Fibroblast of villous mesenchyme (primary cell): ENCODE results near the gene VGF. TPM values are rescaled to one million over a fixed set of nuclear protein-coding genes. Genes with fewer than 3 reads are reported as not detected.

ENCODE experiments used
- DNase-seq: peaks from one replicate; pipeline ENCODE4 v3.0.0-alpha.2; 2010; ENCODE audit warnings: low read depth
- H3K4me3 ChIP-seq: 2 replicates; pipeline ENCODE4 v1.5.1; 2011; ENCODE audit warnings: low read depth, mild to moderate bottlenecking, low read length
- total RNA-seq: library from RNA; depleted of rRNA; stranded (reverse); fragments of >200 nt; gene quantifications from 2 replicates; pipeline ENCODE4 v1.2.3, GENCODE V29; 2012
- TF ChIP-seq, protein P1 (sequence below): IDR thresholded peaks from 2 replicates; pipeline ENCODE4 v1.5.1; 2012; ENCODE audit warnings: low read depth, mild to moderate bottlenecking, low read length; ENCODE audit not compliant: insufficient read depth

VGF gene
- total RNA-seq, 1 donor: under 0.01 TPM

DNA sequence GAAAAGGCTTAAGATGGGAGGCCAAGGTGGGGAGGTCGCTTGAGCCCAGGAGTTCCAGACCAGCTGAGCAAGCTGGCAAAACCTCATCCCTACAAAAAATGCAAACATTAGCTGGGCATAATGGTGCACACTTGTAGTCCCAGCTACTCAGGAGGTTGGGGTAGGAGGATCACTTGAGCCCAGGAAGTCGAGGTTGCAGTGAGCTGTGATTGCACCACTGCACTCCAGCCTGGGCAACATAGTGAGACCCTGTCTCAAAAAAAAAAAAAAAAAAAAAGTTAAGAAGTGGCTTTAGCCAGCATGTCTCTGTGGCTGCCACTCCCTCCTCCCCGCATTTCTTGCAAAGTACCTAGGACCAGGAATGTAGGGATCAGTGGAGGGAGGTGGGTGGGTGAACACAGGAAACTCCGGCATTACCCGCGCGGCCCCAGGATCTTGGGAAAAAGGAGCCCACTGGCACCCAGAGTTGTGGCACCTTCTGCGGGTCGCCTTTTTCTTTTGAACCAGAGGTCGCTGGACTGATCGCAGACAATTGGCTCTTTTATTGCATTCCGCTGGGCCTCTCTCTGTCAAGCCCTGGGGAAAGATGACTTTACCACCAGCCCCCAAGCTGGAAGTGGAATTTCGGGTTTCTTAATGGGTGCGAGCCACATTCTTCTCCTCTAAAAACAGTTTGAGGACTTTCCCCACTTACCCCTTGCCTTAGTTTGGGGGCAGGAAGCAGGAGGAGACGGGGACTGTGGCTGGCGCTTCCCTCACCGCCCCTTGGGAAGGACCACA, 3.5 kb downstream of the VGF start:
- TF ChIP-seq, protein P1, sequence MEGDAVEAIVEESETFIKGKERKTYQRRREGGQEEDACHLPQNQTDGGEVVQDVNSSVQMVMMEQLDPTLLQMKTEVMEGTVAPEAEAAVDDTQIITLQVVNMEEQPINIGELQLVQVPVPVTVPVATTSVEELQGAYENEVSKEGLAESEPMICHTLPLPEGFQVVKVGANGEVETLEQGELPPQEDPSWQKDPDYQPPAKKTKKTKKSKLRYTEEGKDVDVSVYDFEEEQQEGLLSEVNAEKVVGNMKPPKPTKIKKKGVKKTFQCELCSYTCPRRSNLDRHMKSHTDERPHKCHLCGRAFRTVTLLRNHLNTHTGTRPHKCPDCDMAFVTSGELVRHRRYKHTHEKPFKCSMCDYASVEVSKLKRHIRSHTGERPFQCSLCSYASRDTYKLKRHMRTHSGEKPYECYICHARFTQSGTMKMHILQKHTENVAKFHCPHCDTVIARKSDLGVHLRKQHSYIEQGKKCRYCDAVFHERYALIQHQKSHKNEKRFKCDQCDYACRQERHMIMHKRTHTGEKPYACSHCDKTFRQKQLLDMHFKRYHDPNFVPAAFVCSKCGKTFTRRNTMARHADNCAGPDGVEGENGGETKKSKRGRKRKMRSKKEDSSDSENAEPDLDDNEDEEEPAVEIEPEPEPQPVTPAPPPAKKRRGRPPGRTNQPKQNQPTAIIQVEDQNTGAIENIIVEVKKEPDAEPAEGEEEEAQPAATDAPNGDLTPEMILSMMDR: no peak
- no peak for DNase-seq
- H3K4me3 ChIP-seq: no peak overlapping the region

DNA sequence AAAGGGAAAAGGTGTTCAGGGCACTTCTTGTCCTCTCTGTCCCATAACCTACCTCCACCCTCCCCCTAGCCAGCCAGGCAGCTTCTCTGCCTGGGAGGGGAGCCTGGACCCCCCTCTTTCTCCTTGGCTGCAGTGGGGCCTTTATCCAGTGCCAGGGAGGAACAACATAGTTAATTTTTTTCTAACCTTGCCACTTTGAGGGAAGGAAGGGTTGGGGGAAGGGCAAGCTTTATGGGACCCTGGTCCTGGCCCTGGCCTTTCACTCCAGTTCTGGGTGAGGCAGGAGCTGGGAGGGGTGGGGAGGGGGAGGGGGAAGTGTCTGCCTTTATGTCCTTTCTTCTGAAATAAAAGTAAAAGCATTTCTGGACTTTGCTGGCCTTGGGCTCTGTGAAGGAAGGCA, 4.5 kb downstream of the VGF start:
- no peak for DNase-seq
- no peak overlapping the region for H3K4me3 ChIP-seq
- TF ChIP-seq, protein P1: no peak

DNA sequence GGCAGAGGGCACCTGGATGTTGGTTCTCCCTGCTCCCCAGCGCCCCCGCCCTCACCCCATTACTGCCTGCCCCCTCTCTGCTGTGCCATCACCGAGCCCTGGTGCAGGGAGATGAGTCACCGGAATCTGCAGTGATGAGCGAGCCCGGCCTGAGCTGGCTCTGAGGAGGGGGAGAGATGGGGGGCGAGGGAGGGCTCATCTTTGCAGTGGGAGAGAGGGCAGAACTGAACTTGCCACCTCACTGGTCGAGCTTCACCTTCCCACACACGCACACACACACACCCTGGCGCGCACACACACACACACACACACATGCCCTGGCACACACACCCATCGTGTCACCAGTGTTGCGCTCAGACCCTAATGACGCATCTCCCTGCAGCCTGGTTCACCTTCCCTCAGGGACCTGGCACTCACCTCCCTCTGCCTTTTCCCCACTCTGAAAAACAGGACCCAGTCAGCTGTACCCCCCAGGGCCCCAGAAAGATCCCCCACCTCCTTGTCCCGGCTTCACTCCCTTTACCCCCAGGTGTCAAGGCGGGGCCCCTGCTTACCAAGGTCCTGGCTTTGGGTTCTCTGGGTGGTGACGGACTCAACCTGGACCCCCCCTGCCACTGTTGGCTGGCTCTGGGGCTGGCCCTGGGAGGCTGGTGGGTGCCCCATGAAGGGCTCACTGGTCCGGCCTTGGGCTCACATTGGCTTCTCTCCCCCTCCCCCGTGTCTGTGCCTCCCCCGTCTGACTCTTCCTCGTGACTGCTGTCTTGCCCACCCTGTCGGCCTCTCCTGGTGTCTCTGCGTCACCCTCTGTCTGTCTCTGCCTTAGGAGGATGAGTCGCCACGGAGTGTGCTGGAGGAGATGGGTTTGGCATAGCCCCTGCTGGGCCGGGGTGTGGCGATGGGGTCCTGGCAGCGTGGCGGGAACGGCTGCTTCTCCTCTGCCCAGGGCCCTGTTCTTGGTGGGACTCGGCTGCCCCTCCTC, 5.4 kb downstream of the VGF start:
- TF ChIP-seq, protein P1: no peak
- H3K4me3 ChIP-seq: no peak overlapping the region
- DNase-seq: no peak

DNA sequence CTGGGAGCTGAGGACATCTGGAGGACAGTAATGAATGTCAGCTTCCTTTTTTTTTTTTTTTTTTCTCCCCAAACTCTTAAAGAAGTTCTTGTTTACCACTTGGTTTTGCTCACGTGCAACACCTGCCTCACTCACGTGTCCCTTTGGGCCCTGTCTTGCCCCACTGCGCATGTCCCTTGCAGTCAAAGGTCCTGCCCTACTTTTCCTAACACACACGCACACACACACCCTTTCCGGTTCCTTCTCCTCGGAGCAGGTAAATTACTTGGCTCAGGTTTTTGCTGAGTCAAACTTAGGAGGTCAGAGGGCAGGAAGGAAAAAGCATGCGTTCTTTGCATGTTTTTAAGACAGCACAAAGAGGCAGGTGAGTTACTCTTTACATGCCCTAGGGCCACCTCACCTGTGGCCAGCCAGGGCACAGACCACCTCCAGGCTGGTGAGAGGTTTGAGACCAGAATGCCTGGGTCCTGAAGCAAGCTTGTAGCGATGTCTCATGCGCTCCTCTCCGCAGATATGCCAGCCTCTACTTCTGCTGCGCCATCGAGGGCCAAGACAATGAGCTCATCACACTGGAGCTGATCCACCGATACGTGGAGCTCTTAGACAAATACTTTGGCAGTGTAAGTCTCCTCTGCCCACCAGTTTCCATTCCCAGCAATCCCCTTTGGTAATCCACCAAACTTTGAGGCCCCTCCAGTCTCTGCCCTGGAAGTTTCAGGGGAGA, 8.3 kb downstream of the VGF start:
- DNase-seq: no peak
- TF ChIP-seq, protein P1: no peak
- H3K4me3 ChIP-seq: no peak overlapping the region

DNA sequence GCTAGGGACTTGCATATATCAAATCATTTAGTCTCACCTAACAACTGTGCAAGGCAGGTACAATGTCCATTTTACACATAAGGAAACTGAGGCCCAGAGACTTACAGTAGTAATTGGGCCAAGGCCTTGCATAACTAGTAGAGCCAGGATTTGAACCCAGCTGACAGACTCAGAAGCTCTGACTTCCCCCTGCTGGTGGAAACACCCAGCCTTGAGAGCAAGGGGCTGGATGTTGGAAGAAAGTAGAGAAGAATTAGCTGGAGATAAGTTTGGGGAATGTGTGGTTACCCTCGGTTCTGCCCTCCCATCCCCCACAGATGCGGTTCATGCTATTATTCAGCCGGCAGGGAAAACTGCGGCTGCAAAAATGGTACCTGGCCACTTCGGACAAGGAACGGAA, 9.1 kb downstream of the VGF start:
- TF ChIP-seq, protein P1: peak; percentile 31
- H3K4me3 ChIP-seq: no peak overlapping the region
- no peak for DNase-seq

DNA sequence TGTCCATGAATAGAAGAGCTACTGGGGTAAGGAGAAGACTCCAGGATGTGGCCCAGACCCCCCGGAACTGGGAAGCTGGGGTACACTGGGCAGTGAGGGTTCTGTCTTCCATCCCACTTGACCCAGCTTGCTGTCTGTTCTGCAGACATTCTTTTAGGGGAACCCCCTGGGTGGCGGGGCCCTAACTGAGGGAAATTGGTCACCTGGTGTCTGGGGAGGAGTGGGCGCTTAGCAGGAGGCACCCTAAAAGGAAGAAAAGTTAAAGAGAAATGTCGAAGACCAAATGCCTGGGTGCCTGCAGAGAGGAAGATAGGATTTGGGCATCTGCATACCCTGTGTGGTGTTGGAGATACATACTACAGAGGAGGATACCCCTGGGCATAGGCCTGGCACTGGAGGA, 10.1 kb downstream of the VGF start:
- peak overlapping the region; percentile 85 for H3K4me3 ChIP-seq
- DNase-seq: no peak
- TF ChIP-seq, protein P1: no peak
